Breast epithelium (tissue), 3 donors: ENCODE measurements around the gene RSPO3.

Experiments
- CTCF ChIP-seq, 3 donors: fragments of 450-650 bp; IDR thresholded peaks; one replicate each; pipeline ENCODE4 v1.5.1; 2016 to 2017; ENCODE audit warnings: antibody characterized with exemption in 3 of 3, mild to moderate bottlenecking in 3 of 3, moderate library complexity in 3 of 3
- POLR2A ChIP-seq: fragments of 450-650 bp; IDR thresholded peaks from one replicate; pipeline ENCODE4 v1.6.1; 2016; ENCODE audit warnings: antibody characterized with exemption, mild to moderate bottlenecking, moderate library complexity
- POLR2AphosphoS5 ChIP-seq, 3 donors: sonication (generic); formaldehyde crosslinking; IDR thresholded peaks; one replicate each; pipeline ENCODE4 v1.6.1; 2017; ENCODE audit warnings: antibody characterized with exemption in 3 of 3

DNA sequence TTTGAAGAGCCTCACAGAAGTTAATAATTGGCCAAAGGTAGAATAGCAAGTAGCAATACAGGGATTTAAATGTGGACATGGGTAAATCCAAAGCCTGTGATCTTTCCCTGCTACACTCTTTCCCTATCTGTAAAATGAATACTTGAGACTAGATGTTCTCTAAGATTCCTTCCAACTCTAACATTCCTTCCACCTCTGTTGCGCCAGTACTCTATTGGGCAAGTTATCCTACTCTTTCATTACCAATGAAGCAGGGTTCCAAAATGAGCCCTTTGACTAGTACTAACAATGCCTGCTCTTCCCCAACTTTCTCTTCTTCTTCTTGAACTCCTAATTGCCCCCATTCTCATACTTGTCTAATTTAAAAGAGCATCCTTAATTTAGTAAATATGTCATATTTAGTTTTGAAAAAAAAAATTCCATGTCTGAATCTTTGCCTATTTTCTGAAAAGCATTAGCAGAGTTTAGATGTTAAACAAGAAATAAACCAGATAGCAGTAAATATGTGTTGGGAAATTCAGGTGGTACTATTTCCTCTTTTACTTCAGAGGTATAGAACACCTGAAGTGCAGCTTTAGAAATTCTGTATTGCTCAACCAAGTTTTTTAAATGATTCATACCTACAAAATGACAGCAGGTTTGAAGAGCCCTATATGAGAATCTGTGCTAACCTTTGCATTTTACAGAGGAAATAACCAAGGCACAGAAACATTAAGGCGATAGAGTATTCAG lies 35.1 kb upstream of the RSPO3 start:
- TF ChIP-seq CTCF (IDR thresholded peaks at IDR 0.05) (no peak), POLR2A (no peak), POLR2AphosphoS5 (IDR thresholded peaks at IDR 0.05) (no peak)
